A673 (cell line): ENCODE measurements around the gene EXT2.

Source experiments
- CTCF ChIP-seq: fragments of 300-800, 200-600 bp; sonication (generic); conservative IDR thresholded peaks from 2 replicates; pipeline ENCODE4 v1.5.1; 2017; ENCODE audit warnings: low read depth, mild to moderate bottlenecking, antibody characterized with exemption, low read length, moderate library complexity, mixed read lengths
- EZH2 ChIP-seq: fragments of 200-600 bp; sonication (generic); IDR thresholded peaks from 2 replicates; pipeline ENCODE4 v1.6.1; 2017; ENCODE audit warnings: borderline replicate concordance, low read depth, mild to moderate bottlenecking, mixed read lengths, antibody characterized with exemption, low read length; ENCODE audit not compliant: poor library complexity, severe bottlenecking

GRCh38 chr11:44263738-44264437, 168.4 kb downstream of the EXT2 start:
- TF ChIP-seq EZH2 (no peak), CTCF (no peak)
